GM18520 (cell line): ENCODE data around the gene NUP93.

Source experiments
- ATAC-seq: cut with Tn5 transposase; IDR thresholded peaks from one replicate; pipeline ENCODE4 v1.9.1; 2021; ENCODE audit not compliant: unreplicated experiment

NUP93 gene

GRCh38 chr16:56741399-56741798 is 11.5 kb downstream of the NUP93 start:
- ATAC-seq: no peak

- ATAC-seq: no peak
Observed at GRCh38 chr16:56742030-56742984, 12.4 kb downstream of the NUP93 start.

GRCh38 chr16:56743840-56744239 is 13.9 kb downstream of the NUP93 start:
- ATAC-seq: no peak

DNA sequence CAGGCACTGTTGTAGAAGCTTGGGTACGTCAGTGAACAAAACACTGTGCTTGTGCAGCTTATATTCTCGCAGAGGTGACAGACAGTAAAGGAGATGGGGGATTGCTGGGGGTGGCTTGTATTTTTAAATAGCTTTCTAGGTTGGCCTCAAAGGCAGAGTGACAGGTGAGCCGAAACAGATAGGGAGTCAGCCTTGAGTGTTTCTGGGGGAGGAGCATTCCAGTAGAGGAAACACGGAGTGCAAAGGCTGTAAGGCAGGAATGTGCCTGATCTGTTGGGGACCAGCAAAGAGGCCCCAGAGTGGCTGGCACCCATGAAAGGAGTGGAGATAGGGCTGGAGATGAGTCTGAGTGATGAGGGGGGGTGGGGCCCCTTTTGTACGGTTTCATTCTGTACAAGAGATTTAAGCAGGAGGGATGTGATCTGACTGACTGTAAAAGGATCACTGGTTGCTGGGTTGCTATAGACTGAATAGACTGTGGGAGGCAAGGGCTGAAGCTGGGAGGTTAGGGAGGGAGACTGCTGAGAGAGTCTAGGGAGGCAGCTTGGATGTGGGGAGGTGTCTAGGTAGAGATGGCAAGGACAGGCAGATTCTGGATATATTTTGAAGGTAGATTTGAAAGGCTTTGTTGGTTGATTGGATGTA is 15.2 kb downstream of the NUP93 start:
- ATAC-seq: no peak

DNA sequence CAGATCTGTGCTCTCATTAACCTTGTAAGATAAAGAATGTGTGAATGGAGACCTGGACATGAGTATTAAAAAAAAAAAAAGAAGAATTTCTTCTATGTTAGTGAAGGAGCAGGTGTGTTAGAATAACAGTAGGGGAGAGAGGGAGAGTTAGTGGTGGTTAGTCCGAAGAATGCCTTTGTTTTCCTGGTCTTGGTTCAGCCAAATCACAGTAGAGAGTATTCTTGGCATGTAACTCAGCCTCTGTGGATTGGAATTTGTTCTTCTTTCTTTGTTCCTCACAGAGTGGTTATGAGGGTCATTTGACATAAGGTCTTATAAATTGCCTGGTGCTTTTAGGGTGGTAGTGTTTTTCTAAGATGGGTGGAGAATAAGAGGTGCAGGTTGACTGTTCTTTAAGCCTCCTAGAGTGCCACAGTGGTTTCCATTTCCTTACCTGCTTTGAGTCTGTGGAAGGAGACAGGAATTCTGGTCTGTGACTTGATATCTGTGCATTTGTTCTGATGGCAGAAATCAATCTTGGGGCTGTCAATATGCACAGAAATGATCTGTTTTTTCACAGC is 17.6 kb downstream of the NUP93 start:
- ATAC-seq: no peak

GRCh38 chr16:56748191-56748590 is 18.3 kb downstream of the NUP93 start:
- no peak for ATAC-seq

GRCh38 chr16:56748826-56749225 is 18.9 kb downstream of the NUP93 start:
- no peak for ATAC-seq

DNA sequence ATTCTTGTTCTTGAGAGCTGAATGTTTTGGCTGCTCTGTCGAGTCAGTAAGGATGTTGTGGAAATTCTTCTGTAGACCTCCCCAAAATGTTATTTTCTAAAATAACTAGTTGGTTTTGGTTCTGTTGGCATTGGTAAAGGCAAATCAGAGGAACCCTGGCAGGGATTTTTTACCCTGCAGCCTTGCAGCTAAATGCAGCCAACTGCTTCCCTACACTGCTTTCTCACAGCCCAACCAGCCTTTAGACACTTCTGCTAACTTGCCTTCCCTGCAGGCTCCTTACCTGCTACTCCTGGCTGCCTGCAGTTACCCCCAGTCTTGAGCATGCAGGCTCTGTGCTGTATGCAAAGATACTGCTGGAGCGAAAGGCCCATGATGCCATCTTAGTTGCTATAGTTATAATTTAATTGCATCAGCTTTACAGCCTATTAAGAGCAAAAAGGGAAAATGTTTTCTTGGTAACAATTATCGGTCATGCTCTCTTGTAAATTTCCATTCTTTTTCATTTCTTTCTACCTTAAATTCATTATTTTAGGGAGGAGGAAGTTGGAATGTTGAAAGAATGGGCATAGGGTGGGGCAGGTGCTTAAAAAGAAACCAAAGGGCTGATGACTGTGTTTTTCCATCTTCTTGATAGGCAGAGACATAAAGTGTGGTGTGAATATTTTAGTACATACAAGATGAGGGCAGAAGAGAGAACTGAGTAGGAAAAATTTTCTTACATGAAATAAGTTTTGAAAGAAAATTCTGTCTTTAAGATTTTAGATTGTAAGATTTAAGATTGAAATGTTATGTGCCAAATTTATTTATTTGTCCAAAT is 20.0 kb downstream of the NUP93 start:
- no peak for ATAC-seq

DNA sequence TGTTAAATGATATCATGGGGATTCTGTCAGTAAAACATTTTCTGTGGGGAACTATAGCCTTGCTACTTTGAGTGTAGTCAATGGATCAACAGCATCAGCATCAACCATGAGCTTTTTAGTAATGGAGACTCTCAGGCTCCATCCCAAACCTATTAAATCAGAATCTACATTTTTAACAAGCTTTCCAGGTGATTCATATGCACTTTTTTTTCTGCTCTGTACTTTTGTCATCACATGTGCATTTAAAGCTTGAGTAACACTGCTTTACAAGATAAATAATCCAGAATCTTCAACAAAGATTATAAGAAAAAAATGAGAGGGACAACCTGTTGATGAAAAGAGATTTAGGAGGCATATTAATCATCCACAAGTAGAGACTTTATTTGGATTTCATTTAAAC is 23.5 kb downstream of the NUP93 start:
- ATAC-seq: no peak

DNA sequence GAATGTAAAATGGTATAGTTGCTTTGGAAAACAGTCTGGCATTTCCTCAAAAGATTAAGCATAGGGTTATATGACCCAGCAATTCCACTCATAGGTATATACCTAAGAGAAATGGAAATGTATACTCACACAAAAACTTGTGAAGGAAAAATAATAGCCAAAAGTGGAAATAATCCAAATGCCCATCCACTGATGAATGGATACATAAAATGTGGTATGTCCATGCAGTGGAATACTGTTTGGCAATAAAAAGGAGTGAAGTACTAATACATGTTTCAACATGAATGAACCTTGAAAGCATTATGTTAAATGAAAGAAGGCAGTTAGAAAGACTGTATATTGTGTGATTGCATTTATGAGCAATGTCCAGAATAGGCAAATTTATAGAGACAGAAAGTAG is 25.1 kb downstream of the NUP93 start:
- ATAC-seq: no peak

DNA sequence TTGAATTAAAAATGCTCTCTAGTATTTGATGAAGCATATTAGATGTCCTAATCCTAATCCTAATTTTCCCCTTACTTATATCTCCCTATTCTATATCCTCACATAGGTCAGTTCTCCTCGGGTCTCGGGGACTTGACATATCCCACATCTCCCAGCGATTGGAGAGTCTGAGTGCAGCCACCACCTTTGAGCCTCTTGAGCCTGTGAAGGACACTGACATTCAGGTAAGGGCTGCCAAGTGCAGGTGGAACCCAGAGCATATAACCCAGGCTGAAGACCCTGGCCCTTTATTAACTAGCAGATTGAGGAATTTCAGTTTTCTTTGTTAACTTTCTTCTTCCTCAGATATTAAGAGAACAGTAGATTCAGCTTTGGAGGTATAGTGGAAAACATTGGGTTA is 28.5 kb downstream of the NUP93 start:
- no peak for ATAC-seq

GRCh38 chr16:56758930-56759329 is 29.0 kb downstream of the NUP93 start:
- no peak for ATAC-seq

GRCh38 chr16:56763291-56763916 is 33.5 kb downstream of the NUP93 start:
- ATAC-seq: no peak

DNA sequence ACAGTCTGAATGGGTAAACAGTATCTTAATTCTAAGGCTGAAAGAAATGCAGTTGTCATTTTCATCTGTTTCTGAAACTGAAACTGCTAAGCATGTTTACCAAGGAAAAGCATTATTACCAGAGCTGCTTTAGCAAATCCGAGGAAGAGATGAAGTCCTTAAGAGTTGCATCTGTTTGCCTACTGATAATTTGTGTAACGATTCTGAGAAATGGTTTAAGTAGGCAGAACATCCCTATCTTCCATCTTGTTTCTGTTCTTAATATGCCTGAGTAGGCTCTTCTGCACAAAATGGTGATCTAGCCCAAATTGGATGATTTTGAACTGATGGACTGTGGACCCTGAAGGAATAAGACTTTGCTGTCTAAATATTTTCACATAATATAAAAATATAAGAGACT is 34.9 kb downstream of the NUP93 start:
- ATAC-seq: no peak

- ATAC-seq: no peak
Observed at GRCh38 chr16:56765949-56766348, 36.0 kb downstream of the NUP93 start.

GRCh38 chr16:56767024-56767423 is 37.1 kb downstream of the NUP93 start:
- no peak for ATAC-seq

- no peak for ATAC-seq
Observed at GRCh38 chr16:56769677-56770076, 39.7 kb downstream of the NUP93 start.

DNA sequence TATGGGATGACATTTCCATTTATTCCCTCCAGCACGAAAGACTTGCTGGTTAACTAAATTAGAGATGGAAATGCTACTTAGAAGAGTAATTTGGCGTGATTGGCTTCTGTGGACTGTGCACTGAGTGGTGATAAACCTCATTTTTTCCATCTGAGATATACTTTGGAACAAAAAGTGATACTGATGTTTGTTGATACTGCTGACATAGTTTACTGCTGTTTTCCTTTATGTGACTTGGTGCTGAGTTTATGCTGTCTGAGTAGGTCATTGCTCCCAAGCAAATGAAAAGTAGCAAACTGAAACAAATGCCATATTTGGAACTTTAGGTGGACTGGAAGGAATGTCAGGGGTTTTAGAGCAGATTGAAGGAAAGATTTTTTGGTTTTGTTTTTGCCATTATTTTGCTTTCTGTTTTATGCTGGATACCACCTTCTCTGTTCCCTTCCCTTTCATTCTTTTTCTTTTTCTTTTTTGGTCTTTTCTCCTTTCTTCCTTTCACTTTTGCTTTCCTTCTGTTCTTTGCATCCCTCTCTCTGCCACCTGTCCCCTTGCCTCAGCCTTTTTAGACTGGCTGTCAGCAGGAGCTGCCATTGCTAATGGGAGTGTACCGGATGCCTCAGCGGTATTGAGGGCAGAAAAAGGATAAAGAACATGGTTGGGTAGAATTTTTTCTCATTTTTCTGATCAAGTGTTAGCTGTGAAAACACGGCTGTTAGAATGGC is 41.8 kb downstream of the NUP93 start:
- ATAC-seq: no peak

GRCh38 chr16:56773532-56773931 is 43.6 kb downstream of the NUP93 start:
- ATAC-seq: no peak

DNA sequence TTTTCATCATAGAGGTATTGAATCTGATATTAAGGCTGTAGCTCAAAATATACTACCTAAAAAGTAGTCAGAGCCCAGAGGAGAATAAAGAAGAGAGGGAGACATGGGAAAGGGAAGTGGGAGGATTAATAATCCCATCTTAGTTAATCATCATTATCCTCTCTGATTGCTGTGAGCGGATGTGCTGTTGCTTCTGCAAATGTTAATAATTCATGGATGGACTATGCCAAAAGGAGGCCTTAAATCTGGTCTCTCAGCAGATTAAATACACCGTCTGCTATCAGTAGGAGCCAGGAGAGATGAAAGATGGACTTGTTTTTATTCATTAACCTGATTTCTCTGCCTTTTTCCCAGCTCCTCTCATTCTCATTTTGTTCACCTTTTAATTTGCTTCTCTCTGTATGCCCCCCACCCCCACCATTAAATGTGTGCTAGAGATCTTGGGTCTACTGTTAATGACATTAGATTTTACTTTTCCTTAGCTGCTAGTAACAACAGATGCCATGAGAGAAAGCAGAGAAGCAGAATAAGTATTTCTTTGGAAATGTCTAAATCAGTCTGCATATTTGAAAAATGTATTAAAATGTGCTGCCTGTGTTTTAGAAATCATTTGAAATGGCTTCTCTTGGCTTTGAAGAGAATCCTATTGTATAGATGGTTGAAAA is 44.2 kb downstream of the NUP93 start:
- ATAC-seq: no peak
